DND-41 (cell line): Measurements from ENCODE around the gene TOP3B.

Source experiments
- ATAC-seq: fragments of 200-7000 bp; cut with Tn5 transposase; 3 replicates; pipeline ENCODE4 v1.9.1; 2021; ENCODE audit warnings: low read depth; ENCODE audit not compliant: insufficient read depth
- DNase-seq: peaks from one replicate; pipeline ENCODE4 v3.0.0-alpha.2; 2020
- H2AFZ ChIP-seq: 2 replicates; pipeline ENCODE4 v1.6.0; 2012; ENCODE audit warnings: low read depth, low read length
- H3K27ac ChIP-seq: 2 replicates; pipeline ENCODE4 v1.5.1; 2012; ENCODE audit warnings: low read length, inconsistent platforms
- H3K27me3 ChIP-seq: fragments of 200-600 bp; sonication (generic); 2 replicates; pipeline ENCODE4 v1.6.0; 2012; ENCODE audit warnings: low read length, mild to moderate bottlenecking, inconsistent platforms; ENCODE audit not compliant: insufficient read depth, poor library complexity
- H3K36me3 ChIP-seq: 2 replicates; pipeline ENCODE4 v1.5.1; 2012; ENCODE audit warnings: low read length, inconsistent platforms; ENCODE audit not compliant: insufficient read depth
- H3K4me1 ChIP-seq: 2 replicates; pipeline ENCODE4 v1.5.1; 2012; ENCODE audit warnings: mild to moderate bottlenecking, low read length; ENCODE audit not compliant: insufficient read depth
- H3K4me2 ChIP-seq: 2 replicates; pipeline ENCODE4 v1.6.0; 2012; ENCODE audit warnings: mild to moderate bottlenecking, moderate library complexity, low read length, inconsistent platforms; ENCODE audit not compliant: insufficient read depth
- H3K4me3 ChIP-seq, 2 experiments: fragments of 200-600 bp in 1 of 2; shearing (Covaris generic) in 1 of 2; 2 replicates each; pipeline ENCODE4 v1.5.1; 2012 to 2016; ENCODE audit warnings: inconsistent platforms in 2 of 2, low read length in 2 of 2, mild to moderate bottlenecking in 2 of 2, low read depth in 1 of 2, moderate library complexity in 1 of 2
- H3K79me2 ChIP-seq: 2 replicates; pipeline ENCODE4 v1.6.0; 2012; ENCODE audit warnings: low read length, inconsistent platforms; ENCODE audit not compliant: insufficient read depth
- H3K9ac ChIP-seq: 2 replicates; pipeline ENCODE4 v1.6.0; 2012; ENCODE audit warnings: low read depth, mild to moderate bottlenecking, inconsistent platforms, low read length, moderate library complexity
- H3K9me3 ChIP-seq: 2 replicates; pipeline ENCODE4 v1.5.1; 2012; ENCODE audit warnings: low read length, moderate library complexity, mild to moderate bottlenecking, inconsistent platforms; ENCODE audit not compliant: insufficient read depth, severe bottlenecking
- H4K20me1 ChIP-seq: 2 replicates; pipeline ENCODE4 v1.6.0; 2012; ENCODE audit warnings: low read length; ENCODE audit not compliant: insufficient read depth
- CTCF ChIP-seq: IDR thresholded peaks from 2 replicates; pipeline ENCODE4 v1.5.1; 2012; ENCODE audit warnings: borderline replicate concordance, low read length, moderate library complexity, mild to moderate bottlenecking; ENCODE audit not compliant: poor library complexity, severe bottlenecking; ENCODE audit errors: extremely low read depth
- EZH2 ChIP-seq: IDR thresholded peaks from 3 replicates; pipeline ENCODE4 v1.6.1; 2012; ENCODE audit warnings: borderline replicate concordance, low read depth, mild to moderate bottlenecking, moderate library complexity, low read length, inconsistent platforms; ENCODE audit not compliant: severe bottlenecking

TOP3B gene

GRCh38 chr22:21918466-21919185 lies 64.0 kb downstream of the TOP3B start:
- ATAC-seq (no peak), DNase-seq (no peak)
- H3K27ac ChIP-seq = no peak overlapping the region
- TF ChIP-seq EZH2 = no peak
- TF ChIP-seq CTCF = no peak
- H3K79me2 ChIP-seq = no peaks in the 10 kb centered on the region
- no peak overlapping the region for H3K4me3 ChIP-seq
- H4K20me1 ChIP-seq = no peaks in the 10 kb centered on the region
- H3K36me3 ChIP-seq = no peaks in the 10 kb centered on the region
- H3K9ac ChIP-seq = no peak overlapping the region
- H2AFZ ChIP-seq = no peak overlapping the region
- H3K27me3 ChIP-seq = no peaks in the 10 kb centered on the region
- no peaks in the 10 kb centered on the region for H3K4me1 ChIP-seq
- no peak overlapping the region for H3K4me2 ChIP-seq
- H3K9me3 ChIP-seq = no peaks in the 10 kb centered on the region

GRCh38 chr22:21917959-21918261 lies 64.7 kb downstream of the TOP3B start:
- Histone ChIP-seq H3K27ac (no peak overlapping the region), H3K4me3 (no peak overlapping the region), H4K20me1 (no peaks in the 10 kb centered on the region), H3K4me2 (no peak overlapping the region), H2AFZ (no peak overlapping the region), H3K9ac (no peak overlapping the region), H3K9me3 (no peaks in the 10 kb centered on the region), H3K79me2 (no peaks in the 10 kb centered on the region), H3K4me1 (no peaks in the 10 kb centered on the region), H3K27me3 (no peaks in the 10 kb centered on the region), H3K36me3 (no peaks in the 10 kb centered on the region)
- no peak for DNase-seq
- TF ChIP-seq EZH2 (no peak), CTCF (no peak)
- ATAC-seq = no peak

GRCh38 chr22:21917181-21917958 lies 65.2 kb downstream of the TOP3B start:
- Histone ChIP-seq H3K9ac (no peak overlapping the region), H4K20me1 (no peaks in the 10 kb centered on the region)
- ATAC-seq = no peak

More at GRCh38 chr22:21917181-21917958, 65.2 kb downstream of the TOP3B start:
- H3K27ac ChIP-seq = no peak overlapping the region
- no peaks in the 10 kb centered on the region for H3K4me1 ChIP-seq
- no peaks in the 10 kb centered on the region for H3K36me3 ChIP-seq
- H2AFZ ChIP-seq = no peak overlapping the region
- DNase-seq = no peak
- no peaks in the 10 kb centered on the region for H3K79me2 ChIP-seq
- no peak for TF ChIP-seq EZH2
- no peak for TF ChIP-seq CTCF
- no peak overlapping the region for H3K4me2 ChIP-seq
- no peaks in the 10 kb centered on the region for H3K9me3 ChIP-seq
- H3K4me3 ChIP-seq = no peak overlapping the region
- no peaks in the 10 kb centered on the region for H3K27me3 ChIP-seq
